A549 (cell line): ENCODE results near the gene SURF2.

Experiments used
- CBX8 ChIP-seq: fragments of 200-600 bp; sonication (generic); IDR thresholded peaks from 2 replicates; pipeline ENCODE4 v1.6.1; 2016
- CEBPB ChIP-seq, 2 experiments: fragments of >200 bp in 1 of 2; sonication (Bioruptor Twin) in 1 of 2; formaldehyde crosslinking in 1 of 2; IDR thresholded peaks; 2 replicates each; pipeline ENCODE4 v1.6.1; 2012 to 2016
- EP300 ChIP-seq, 2 experiments: fragments of >200 bp; sonication (Bioruptor Twin); formaldehyde crosslinking; IDR thresholded peaks; 2 replicates in 1 of 2; 3 replicates in 1 of 2; pipeline ENCODE4 v1.6.1; 2016 to 2017
- FOSL2 ChIP-seq, 2 experiments: fragments of 450-650 bp in 1 of 2; fragments of >200 bp in 1 of 2; sonication (Bioruptor Twin) in 1 of 2; formaldehyde crosslinking; IDR thresholded peaks; 2 replicates each; pipeline versions ENCODE4 v1.5.0 to v1.6.1; 2016 to 2020; ENCODE audit warnings: mild to moderate bottlenecking in 1 of 2, moderate library complexity in 1 of 2
- MYC ChIP-seq: IDR thresholded peaks from 2 replicates; pipeline ENCODE4 v1.6.1; 2012; ENCODE audit warnings: mild to moderate bottlenecking, inconsistent platforms, low read length, improper control_type of control experiment, borderline replicate concordance
- POLR2A ChIP-seq: IDR thresholded peaks from 2 replicates; pipeline ENCODE4 v1.6.1; 2012; ENCODE audit warnings: mild to moderate bottlenecking, low read length
- ZC3H11A ChIP-seq: fragments of 450-650 bp; IDR thresholded peaks from 2 replicates; pipeline ENCODE4 v1.6.1; 2014; ENCODE audit warnings: antibody characterized with exemption, mild to moderate bottlenecking
- TF ChIP-seq, protein P1 (sequence below): fragments of >200 bp; sonication (Bioruptor Twin); formaldehyde crosslinking; IDR thresholded peaks from 3 replicates; pipeline ENCODE4 v1.5.1; 2016
- TF ChIP-seq, protein P2 (sequence below): fragments of >200 bp; sonication (Bioruptor Twin); formaldehyde crosslinking; IDR thresholded peaks from 3 replicates; pipeline ENCODE4 v1.6.1; 2016
- TF ChIP-seq, protein P3 (sequence below): IDR thresholded peaks from 2 replicates; pipeline ENCODE4 v1.6.1; 2012
- TF ChIP-seq, protein P4 (sequence below): IDR thresholded peaks from 2 replicates; pipeline ENCODE4 v1.6.1; 2012

DNA sequence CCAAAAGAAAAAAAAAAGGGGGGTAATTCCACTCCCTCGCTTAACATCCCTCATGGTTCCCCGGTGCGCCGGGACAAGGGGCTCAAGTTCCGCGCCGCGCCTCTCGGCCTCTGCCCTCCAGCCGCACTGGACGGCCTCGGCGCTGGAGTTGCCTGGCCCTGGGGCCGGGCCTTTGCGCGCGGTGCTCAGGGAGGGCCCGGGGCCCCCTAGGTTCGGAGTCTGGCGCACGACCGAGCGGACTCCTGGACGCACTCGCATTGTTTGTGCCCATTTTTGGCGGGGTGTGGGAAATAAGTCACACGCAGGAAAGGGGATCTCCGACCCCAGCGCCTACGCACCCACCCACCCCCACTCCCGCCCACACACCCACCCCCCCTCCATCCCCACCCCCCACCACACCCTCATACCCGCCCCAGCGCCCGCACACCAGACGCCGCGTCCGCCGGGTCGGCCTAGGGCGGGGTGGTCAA, 8.8 kb upstream of the SURF2 start:
- TF ChIP-seq, protein P1, sequence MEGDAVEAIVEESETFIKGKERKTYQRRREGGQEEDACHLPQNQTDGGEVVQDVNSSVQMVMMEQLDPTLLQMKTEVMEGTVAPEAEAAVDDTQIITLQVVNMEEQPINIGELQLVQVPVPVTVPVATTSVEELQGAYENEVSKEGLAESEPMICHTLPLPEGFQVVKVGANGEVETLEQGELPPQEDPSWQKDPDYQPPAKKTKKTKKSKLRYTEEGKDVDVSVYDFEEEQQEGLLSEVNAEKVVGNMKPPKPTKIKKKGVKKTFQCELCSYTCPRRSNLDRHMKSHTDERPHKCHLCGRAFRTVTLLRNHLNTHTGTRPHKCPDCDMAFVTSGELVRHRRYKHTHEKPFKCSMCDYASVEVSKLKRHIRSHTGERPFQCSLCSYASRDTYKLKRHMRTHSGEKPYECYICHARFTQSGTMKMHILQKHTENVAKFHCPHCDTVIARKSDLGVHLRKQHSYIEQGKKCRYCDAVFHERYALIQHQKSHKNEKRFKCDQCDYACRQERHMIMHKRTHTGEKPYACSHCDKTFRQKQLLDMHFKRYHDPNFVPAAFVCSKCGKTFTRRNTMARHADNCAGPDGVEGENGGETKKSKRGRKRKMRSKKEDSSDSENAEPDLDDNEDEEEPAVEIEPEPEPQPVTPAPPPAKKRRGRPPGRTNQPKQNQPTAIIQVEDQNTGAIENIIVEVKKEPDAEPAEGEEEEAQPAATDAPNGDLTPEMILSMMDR = no peak
- TF ChIP-seq, protein P2, sequence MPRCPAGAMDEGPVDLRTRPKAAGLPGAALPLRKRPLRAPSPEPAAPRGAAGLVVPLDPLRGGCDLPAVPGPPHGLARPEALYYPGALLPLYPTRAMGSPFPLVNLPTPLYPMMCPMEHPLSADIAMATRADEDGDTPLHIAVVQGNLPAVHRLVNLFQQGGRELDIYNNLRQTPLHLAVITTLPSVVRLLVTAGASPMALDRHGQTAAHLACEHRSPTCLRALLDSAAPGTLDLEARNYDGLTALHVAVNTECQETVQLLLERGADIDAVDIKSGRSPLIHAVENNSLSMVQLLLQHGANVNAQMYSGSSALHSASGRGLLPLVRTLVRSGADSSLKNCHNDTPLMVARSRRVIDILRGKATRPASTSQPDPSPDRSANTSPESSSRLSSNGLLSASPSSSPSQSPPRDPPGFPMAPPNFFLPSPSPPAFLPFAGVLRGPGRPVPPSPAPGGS = no peak
- TF ChIP-seq POLR2A (no peak), CBX8 (no peak), MYC (no peak), ZC3H11A (no peak), EP300 (IDR thresholded peaks at IDR 0.05) (no peak), CEBPB (IDR thresholded peaks at IDR 0.05) (no peak), FOSL2 (IDR thresholded peaks at IDR 0.05) (no peak), FOSL2 (CRISPR knock-in tag; IDR thresholded peaks at IDR 0.05) (no peak)
- TF ChIP-seq, protein P3, sequence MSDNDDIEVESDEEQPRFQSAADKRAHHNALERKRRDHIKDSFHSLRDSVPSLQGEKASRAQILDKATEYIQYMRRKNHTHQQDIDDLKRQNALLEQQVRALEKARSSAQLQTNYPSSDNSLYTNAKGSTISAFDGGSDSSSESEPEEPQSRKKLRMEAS = no peak
- TF ChIP-seq, protein P4, sequence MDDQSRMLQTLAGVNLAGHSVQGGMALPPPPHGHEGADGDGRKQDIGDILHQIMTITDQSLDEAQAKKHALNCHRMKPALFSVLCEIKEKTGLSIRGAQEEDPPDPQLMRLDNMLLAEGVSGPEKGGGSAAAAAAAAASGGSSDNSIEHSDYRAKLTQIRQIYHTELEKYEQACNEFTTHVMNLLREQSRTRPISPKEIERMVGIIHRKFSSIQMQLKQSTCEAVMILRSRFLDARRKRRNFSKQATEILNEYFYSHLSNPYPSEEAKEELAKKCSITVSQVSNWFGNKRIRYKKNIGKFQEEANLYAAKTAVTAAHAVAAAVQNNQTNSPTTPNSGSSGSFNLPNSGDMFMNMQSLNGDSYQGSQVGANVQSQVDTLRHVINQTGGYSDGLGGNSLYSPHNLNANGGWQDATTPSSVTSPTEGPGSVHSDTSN = no peak
